BJ (cell line): ENCODE measurements around the gene PRDM16. TPM values are rescaled to one million over a fixed set of nuclear protein-coding genes. Genes with fewer than 3 reads are reported as not detected.

Experiments
- CTCF ChIA-PET: fragments of 350-600 bp; formaldehyde crosslinking; extraction: SDS; loops from one replicate; lab custom pipeline; 2021; ENCODE audit warnings: antibody characterized with exemption, inconsistent platforms; lab: Yijun Ruan, JAX
- POLR2A ChIA-PET: fragments of 300-600 bp; sonication (Branson Sonifier 250); formaldehyde crosslinking; extraction: SDS; loops from one replicate; lab custom pipeline; 2021; ENCODE audit warnings: antibody characterized with exemption; lab: Charles Lee
- DNase-seq: peaks from one replicate; pipeline ENCODE4 v3.0.0-alpha.2; 2011; ENCODE audit warnings: low read depth
- H3K27me3 ChIP-seq: 2 replicates; pipeline ENCODE4 v1.6.0; 2011; ENCODE audit warnings: low read length; ENCODE audit not compliant: control insufficient read depth, insufficient read depth
- H3K36me3 ChIP-seq: 2 replicates; pipeline ENCODE4 v1.5.1; 2011; ENCODE audit warnings: low read length; ENCODE audit not compliant: control insufficient read depth, insufficient read depth
- H3K4me3 ChIP-seq: 2 replicates; pipeline ENCODE4 v1.5.1; 2011; ENCODE audit warnings: low read depth, mild to moderate bottlenecking, control low read depth, low read length
- polyA plus RNA-seq: library from polyadenylated mRNA; depleted of rRNA; stranded (reverse); fragments of >200 nt; gene quantifications from 2 replicates; pipeline ENCODE4 v1.2.3, GENCODE V29; 2011
- TF ChIP-seq, protein P1 (sequence below): IDR thresholded peaks from 2 replicates; pipeline ENCODE4 v1.5.1; 2011; ENCODE audit warnings: low read depth, mild to moderate bottlenecking, control low read depth, inconsistent platforms, low read length, moderate library complexity; ENCODE audit not compliant: insufficient read depth

PRDM16 gene
- polyA plus RNA-seq, 1 experiment: 0.02 TPM

DNA sequence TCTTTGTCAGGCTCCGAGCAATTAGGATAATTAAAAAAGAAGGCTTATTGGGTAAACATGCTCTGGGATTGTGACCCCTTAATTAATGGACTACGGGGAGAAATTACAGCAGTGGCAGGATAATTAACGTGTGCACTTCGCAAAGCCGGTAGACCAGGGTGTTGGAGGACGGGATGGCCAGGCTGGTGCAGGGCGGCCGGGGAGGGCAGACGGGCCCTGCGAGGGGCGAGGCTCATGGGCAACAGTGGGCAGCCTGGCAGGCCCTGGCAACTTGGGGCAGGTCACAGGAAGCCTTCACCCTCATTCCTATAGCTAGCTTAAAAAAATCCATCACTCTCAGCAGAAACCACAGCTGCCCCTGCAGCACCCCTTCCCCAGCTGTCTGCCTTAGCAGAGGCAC lies 199.3 kb downstream of the PRDM16 start:
- Histone ChIP-seq H3K36me3 (no peaks in the 10 kb centered on the region), H3K27me3 (no peaks in the 10 kb centered on the region), H3K4me3 (no peak overlapping the region)
- no peak for DNase-seq
- CTCF ChIA-PET: no interaction called here
- POLR2A ChIA-PET: no interaction called here
- TF ChIP-seq, protein P1, sequence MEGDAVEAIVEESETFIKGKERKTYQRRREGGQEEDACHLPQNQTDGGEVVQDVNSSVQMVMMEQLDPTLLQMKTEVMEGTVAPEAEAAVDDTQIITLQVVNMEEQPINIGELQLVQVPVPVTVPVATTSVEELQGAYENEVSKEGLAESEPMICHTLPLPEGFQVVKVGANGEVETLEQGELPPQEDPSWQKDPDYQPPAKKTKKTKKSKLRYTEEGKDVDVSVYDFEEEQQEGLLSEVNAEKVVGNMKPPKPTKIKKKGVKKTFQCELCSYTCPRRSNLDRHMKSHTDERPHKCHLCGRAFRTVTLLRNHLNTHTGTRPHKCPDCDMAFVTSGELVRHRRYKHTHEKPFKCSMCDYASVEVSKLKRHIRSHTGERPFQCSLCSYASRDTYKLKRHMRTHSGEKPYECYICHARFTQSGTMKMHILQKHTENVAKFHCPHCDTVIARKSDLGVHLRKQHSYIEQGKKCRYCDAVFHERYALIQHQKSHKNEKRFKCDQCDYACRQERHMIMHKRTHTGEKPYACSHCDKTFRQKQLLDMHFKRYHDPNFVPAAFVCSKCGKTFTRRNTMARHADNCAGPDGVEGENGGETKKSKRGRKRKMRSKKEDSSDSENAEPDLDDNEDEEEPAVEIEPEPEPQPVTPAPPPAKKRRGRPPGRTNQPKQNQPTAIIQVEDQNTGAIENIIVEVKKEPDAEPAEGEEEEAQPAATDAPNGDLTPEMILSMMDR: no peak

DNA sequence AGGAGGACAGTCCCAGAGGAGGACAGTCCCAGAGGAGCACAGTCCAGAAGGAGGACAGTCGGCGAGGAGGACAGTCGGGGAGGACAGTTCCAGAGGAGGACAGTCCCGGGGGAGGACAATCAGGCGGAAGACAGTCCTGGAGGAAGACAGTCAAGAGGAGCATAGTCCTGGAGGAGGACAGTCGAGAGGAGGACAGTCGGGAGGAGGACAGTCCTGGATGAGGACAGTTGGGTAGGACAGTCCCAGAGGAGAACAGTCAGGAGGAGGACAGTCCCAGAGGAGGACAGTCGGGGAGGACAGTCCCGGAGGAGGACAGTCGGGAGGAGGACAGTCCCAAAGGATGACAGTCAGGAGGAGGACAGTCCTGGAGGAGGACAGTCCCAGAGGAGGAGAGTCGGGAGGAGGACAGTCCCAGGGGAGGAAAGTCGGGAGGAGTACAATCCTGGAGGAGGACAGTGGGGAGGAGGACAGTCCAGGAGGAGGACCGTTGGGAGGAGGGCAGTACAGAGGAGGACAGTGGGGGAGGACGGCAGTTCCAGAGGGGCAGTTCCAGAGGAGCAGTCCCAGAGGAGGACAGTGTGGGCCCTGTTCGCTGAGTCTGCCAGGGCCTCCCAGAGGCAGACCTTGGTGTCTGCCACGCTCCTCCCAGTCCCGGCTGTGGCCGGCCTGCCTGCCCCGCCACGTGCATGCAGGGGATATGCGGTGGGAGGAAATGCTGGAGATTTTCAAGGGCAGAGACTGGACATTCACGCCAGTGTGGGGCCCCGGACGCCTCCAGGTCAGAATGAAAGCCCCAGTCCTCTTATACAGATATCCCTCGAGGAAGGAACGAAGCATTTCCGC lies 201.6 kb downstream of the PRDM16 start:
- Histone ChIP-seq H3K4me3 (no peak overlapping the region), H3K36me3 (no peaks in the 10 kb centered on the region), H3K27me3 (no peaks in the 10 kb centered on the region)
- POLR2A ChIA-PET: no interaction called here
- CTCF ChIA-PET: no interaction called here
- TF ChIP-seq, protein P1: no peak
- no peak for DNase-seq

DNA sequence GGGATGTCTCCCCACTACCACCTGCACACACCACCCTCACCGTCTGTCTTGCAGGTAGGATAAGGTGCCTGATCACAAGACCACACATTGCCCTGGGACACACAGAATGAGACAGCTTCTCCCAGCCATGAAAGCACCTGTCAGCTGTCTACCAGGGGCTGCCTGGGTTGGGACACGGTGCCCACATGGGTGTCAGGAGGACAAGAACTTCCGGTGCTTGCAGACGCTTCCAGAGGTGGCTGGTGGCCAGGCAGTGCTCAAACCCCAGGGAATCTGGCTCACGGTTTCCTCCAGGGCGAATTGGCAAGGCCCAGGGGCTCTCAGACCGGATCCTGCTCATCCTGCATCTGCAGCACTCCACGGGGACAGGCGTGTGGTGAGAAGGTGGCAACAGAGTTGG lies 202.9 kb downstream of the PRDM16 start:
- TF ChIP-seq, protein P1: no peak
- H3K36me3 ChIP-seq: no peaks in the 10 kb centered on the region
- POLR2A ChIA-PET: no interaction called here
- CTCF ChIA-PET: no interaction called here
- H3K27me3 ChIP-seq: no peaks in the 10 kb centered on the region
- no peak overlapping the region for H3K4me3 ChIP-seq
- DNase-seq: no peak

DNA sequence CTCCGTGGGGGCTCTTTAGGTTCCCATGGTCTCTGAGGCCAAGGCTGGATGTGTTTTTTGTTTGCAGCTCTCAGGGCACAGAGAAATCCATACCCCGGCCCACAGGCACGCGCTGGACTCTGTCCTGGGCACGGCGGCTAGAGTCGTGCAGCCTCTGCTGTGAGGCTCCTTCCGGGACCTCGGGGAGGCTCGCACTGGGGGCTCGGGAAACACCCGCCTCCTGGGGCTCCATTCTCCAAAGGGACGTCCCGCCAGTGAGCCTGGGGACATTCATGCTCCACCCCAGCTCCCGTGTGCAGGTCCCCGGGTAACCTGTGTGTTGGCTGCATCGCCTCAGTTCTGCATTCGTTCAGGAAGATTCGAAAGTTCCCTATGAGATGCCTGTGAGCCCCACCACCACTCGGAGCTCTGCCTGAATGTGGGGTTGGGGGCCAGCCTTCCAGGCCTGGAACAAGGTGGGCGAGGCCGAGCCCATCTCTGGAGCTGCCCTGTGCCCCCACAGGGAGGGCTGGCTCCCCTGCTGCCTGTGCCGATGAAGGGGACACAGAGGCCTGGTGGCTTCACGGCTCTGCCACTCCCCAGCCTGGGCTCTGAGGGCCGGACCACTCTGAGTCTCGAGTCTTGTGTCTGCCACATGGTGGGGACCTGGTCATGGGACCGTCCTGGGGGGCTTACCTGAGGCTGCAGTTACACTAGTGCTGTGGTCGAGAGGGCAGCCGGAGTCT lies 203.5 kb downstream of the PRDM16 start:
- Histone ChIP-seq H3K27me3 (no peaks in the 10 kb centered on the region), H3K36me3 (no peaks in the 10 kb centered on the region), H3K4me3 (no peak overlapping the region)
- DNase-seq: no peak
- TF ChIP-seq, protein P1: no peak
- ChIA-PET POLR2A (no interaction called here), CTCF (no interaction called here)

DNA sequence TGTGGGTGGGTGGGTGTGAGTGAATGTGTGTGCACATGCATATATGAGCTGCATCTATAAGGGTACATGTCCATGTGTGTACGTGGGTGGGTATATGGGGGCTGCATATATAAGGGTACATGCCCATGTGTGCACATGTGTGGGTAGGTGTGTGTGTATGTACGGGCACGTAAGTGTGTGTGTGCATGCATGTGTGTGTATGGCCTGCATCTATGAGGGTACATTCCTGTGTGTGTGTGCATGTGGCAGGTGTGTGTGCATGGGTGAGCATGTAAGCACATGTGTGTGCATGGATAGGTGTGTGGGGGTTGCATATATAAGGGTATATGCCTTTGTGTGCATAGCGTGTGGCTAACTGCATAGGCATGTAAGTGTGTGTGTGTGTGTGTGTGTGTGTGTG lies 204.4 kb downstream of the PRDM16 start:
- ChIA-PET CTCF (no interaction called here), POLR2A (no interaction called here)
- Histone ChIP-seq H3K27me3 (no peaks in the 10 kb centered on the region), H3K36me3 (no peaks in the 10 kb centered on the region), H3K4me3 (no peak overlapping the region)
- no peak for DNase-seq
- TF ChIP-seq, protein P1: no peak
